K562 (cell line): ENCODE data around the gene TERC. TPM values are rescaled to one million over a fixed set of nuclear protein-coding genes. Genes with fewer than 3 reads are reported as not detected.

Experiments
- CEBPG ChIP-seq, 3 experiments: fragments of 200-800 bp in 1 of 3; sonication (Bioruptor generic) in 1 of 3; sonication (generic) in 1 of 3; formaldehyde crosslinking in 1 of 3; IDR thresholded peaks in 2 of 3; conservative IDR thresholded peaks in 1 of 3; 2 replicates each; pipeline versions ENCODE4 v1.6.1 to v1.8.0; 2016 to 2022; ENCODE audit warnings: missing compliant biosample characterization in 2 of 3, missing genetic modification characterization in 2 of 3, mild to moderate bottlenecking in 1 of 3, missing genetic modification reagents in 1 of 3
- DIDO1 ChIP-seq: fragments of 450-650 bp; IDR thresholded peaks from 2 replicates; pipeline ENCODE4 v1.6.1; 2016; ENCODE audit warnings: low read depth, missing biosample characterization, missing genetic modification characterization
- ERF ChIP-seq: fragments of 450-650 bp; formaldehyde crosslinking; IDR thresholded peaks from 2 replicates; pipeline ENCODE4 v1.4.0; 2020; ENCODE audit warnings: mild to moderate bottlenecking, mixed read lengths
- JUND ChIP-seq, 2 experiments: IDR thresholded peaks; 2 replicates in 1 of 2; 3 replicates in 1 of 2; pipeline ENCODE4 v1.6.1; 2011; ENCODE audit warnings: borderline replicate concordance in 2 of 2, low read depth in 2 of 2, low read length in 2 of 2, improper control_type of control experiment in 1 of 2, missing biosample characterization in 1 of 2, missing genetic modification characterization in 1 of 2, missing genetic modification reagents in 1 of 2
- PHB2 ChIP-seq: fragments of 450-650 bp; IDR thresholded peaks from 2 replicates; pipeline ENCODE4 v1.6.1; 2017; ENCODE audit warnings: low read depth
- SRSF1 ChIP-seq: fragments of 200-400 bp; formaldehyde crosslinking; IDR thresholded peaks from 2 replicates; pipeline ENCODE4 v1.6.1; 2017; ENCODE audit warnings: mild to moderate bottlenecking, low read depth, low read length, moderate library complexity
- TBL1XR1 ChIP-seq, 2 experiments: IDR thresholded peaks; 2 replicates each; pipeline ENCODE4 v1.6.1; 2012; ENCODE audit warnings: improper control_type of control experiment in 2 of 2, low read length in 2 of 2, mild to moderate bottlenecking in 1 of 2
- TFE3 ChIP-seq: fragments of 450-650 bp; formaldehyde crosslinking; IDR thresholded peaks from 2 replicates; pipeline ENCODE4 v1.4.0; 2020; ENCODE audit warnings: mild to moderate bottlenecking, mixed read lengths
- ZBTB2 ChIP-seq: fragments of 450-650 bp; IDR thresholded peaks from 2 replicates; pipeline ENCODE4 v1.6.1; 2016; ENCODE audit warnings: antibody characterized with exemption
- ZNF140 ChIP-seq: fragments of 250-450 bp; sonication (Bioruptor Pico); IDR thresholded peaks from 2 replicates; pipeline ENCODE4 v1.8.0; 2021; ENCODE audit warnings: moderate library complexity, mild to moderate bottlenecking, inconsistent platforms
- ZNF707 ChIP-seq: fragments of 250-450 bp; sonication (Bioruptor Pico); conservative IDR thresholded peaks from 2 replicates; pipeline ENCODE4 v1.8.0; 2022; ENCODE audit warnings: inconsistent platforms, mild to moderate bottlenecking, moderate library complexity
- polyA plus RNA-seq, 8 experiments: library from polyadenylated mRNA; depleted of rRNA in 4 of 8; stranded (reverse) in 5 of 8; unstranded in 3 of 8; fragments of >200 nt; fragmentation: Nextera tagmentation in 2 of 8; fragmentation: Illumina TruSeq in 1 of 8; extraction: Ambion mirVana in 2 of 8; extraction: Trizol in 1 of 8; gene quantifications; 2 replicates each; pipeline versions ENCODE4 v1.2.1 to v1.2.3, GENCODE V29; 2011 to 2014; ENCODE audit warnings: inconsistent platforms in 1 of 8, missing spikeins in 1 of 8
- total RNA-seq, 7 experiments: library from RNA; depleted of rRNA in 6 of 7; stranded (reverse); fragments of >200 nt in 6 of 7; fragmentation: Illumina TruSeq in 2 of 7; extraction: Trizol in 2 of 7; gene quantifications; 2 replicates each; pipeline versions ENCODE4 v1.2.1 to v1.2.3, GENCODE V29; 2011 to 2021; ENCODE audit warnings: low replicate concordance in 1 of 7

Gene TERC
- total and polyA plus RNA-seq, 9 of the 15 experiments (the other 6 are each of a cell fraction or from before 2014, with no cell fraction given): 0.77 to 234 (median 27.9) TPM; not detected in 3

- TF ChIP-seq CEBPG (CRISPR knock-in tag; IDR thresholded peaks at IDR 0.05): no peak
- TF ChIP-seq CEBPG (tag; conservative IDR thresholded peaks at IDR 0.05 in 1 of 2, IDR thresholded peaks at IDR 0.05 in 1 of 2): no peak
- TF ChIP-seq SRSF1: no peak
- no peak for TF ChIP-seq ZNF707 (CRISPR knock-in tag)
- no peak for TF ChIP-seq TFE3
- TF ChIP-seq ZBTB2: no peak
- TF ChIP-seq TBL1XR1 (IDR thresholded peaks at IDR 0.05; ENCODE audit: low read length in 2 of 2): no peak
- TF ChIP-seq ZNF140 (CRISPR knock-in tag): no peak
- TF ChIP-seq ERF (CRISPR knock-in tag): no peak
- no peak for TF ChIP-seq JUND (IDR thresholded peaks at IDR 0.05; ENCODE audit: borderline replicate concordance, low read depth, low read length)
- TF ChIP-seq JUND (tag; IDR thresholded peaks at IDR 0.05; ENCODE audit: borderline replicate concordance, low read depth, low read length): no peak
- no peak for TF ChIP-seq PHB2
- TF ChIP-seq DIDO1 (tag): no peak
- TF ChIP-seq, all 486 proteins: peak for 0
These were observed 10.1 kb downstream of the TERC start (continued) for GRCh38 chr3:169754711-169755110.
